ENCODE data around the gene ZSWIM4. TPM values are rescaled to one million over a fixed set of nuclear protein-coding genes. Genes with fewer than 3 reads are reported as not detected.
A peak's percentile ranks its signal among the peaks of the same experiment; 100 is the strongest.

ZSWIM4 gene
- total and polyA plus RNA-seq, 2 of the 13 experiments (the other 11 are each of a cell fraction or from before 2014, with no cell fraction given): 0.33 to 0.86 TPM

GRCh38 chr19:13849991-13850909 lies 55.0 kb downstream of the ZSWIM4 start (continued):
- no peak for TF ChIP-seq NCOR1 (IDR thresholded peaks at IDR 0.05; ENCODE audit: borderline replicate concordance, low read length)
- TF ChIP-seq RELA (CRISPR knock-in tag; IDR thresholded peaks at IDR 0.05): no peak
- no peak for TF ChIP-seq NPAS2 (CRISPR knock-in tag; IDR thresholded peaks at IDR 0.05; ENCODE audit: borderline replicate concordance)
- TF ChIP-seq SALL1 (CRISPR knock-in tag; IDR thresholded peaks at IDR 0.05): no peak
- TF ChIP-seq ZC3H4 (CRISPR knock-in tag; IDR thresholded peaks at IDR 0.05; ENCODE audit: borderline replicate concordance): no peak
- no peak for TF ChIP-seq HNF1A (IDR thresholded peaks at IDR 0.05; ENCODE audit: low read depth)
- TF ChIP-seq HNF1A (CRISPR knock-in tag; IDR thresholded peaks at IDR 0.05; ENCODE audit: borderline replicate concordance): no peak
- TF ChIP-seq ZNF607 (CRISPR knock-in tag; IDR thresholded peaks at IDR 0.05; ENCODE audit: borderline replicate concordance): 0 out of 2 replicates have a peak, but pooled peaks have one; percentile 7
- no peak for TF ChIP-seq CENPX (CRISPR knock-in tag; IDR thresholded peaks at IDR 0.05)
- no peak for TF ChIP-seq ZNF512 (CRISPR knock-in tag; IDR thresholded peaks at IDR 0.05)
- TF ChIP-seq CC2D1A (CRISPR knock-in tag; IDR thresholded peaks at IDR 0.05): no peak
- no peak; the same call in 1 of the 2 replicates for TF ChIP-seq FOXK1 (CRISPR knock-in tag; IDR thresholded peaks at IDR 0.05; ENCODE audit: borderline replicate concordance, low read depth)
- no peak for TF ChIP-seq SOX13 (IDR thresholded peaks at IDR 0.05)
- 0 out of 4 replicates have a peak, but pooled peaks of 1 of the 2 experiments have one; percentile 2 for TF ChIP-seq SOX13 (CRISPR knock-in tag; conservative IDR thresholded peaks at IDR 0.05 in 1 of 2, IDR thresholded peaks at IDR 0.05 in 1 of 2)
- TF ChIP-seq SKI (IDR thresholded peaks at IDR 0.05; ENCODE audit: partially characterized antibody): peak; percentile 83
- no peak for TF ChIP-seq CCAR2 (optimal IDR thresholded peaks at IDR 0.05; ENCODE audit: low read depth, low read length)
- no peak for TF ChIP-seq THYN1 (CRISPR knock-in tag; IDR thresholded peaks at IDR 0.05; ENCODE audit: borderline replicate concordance, low read depth)
- no peak for TF ChIP-seq REL (CRISPR knock-in tag; conservative IDR thresholded peaks at IDR 0.05)
- TF ChIP-seq ZNF674 (CRISPR knock-in tag; IDR thresholded peaks at IDR 0.05; ENCODE audit: low read depth): no peak
- TF ChIP-seq GATAD1 (CRISPR knock-in tag; IDR thresholded peaks at IDR 0.05): no peak
- TF ChIP-seq ZNF510 (CRISPR knock-in tag; IDR thresholded peaks at IDR 0.05; ENCODE audit: low read depth): no peak
- TF ChIP-seq RAD51 (IDR thresholded peaks at IDR 0.05; ENCODE audit: borderline replicate concordance): no peak
